ENCODE measurements around the gene SS18L1.

DNA sequence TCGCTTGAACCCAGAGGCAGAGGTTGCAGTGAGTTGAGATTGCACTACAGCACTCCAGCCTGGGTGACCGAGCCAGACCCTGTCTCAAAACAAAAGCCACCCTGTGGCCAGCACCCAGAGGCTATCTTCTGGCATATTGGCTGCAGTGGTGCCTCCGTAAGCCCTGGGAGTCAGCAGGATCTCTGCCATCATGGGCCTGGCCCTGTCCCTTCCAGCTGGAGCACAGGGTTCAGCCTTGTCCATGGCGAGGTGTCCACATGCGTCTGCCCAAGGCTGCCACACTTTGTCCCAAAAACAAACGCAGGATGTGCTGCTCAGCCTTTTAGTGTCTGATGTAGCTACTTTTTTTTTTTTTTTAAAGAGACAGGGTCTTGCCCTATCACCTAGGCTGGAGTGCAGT, 23.9 kb downstream of the SS18L1 start:
- TF ChIP-seq, protein P1, sequence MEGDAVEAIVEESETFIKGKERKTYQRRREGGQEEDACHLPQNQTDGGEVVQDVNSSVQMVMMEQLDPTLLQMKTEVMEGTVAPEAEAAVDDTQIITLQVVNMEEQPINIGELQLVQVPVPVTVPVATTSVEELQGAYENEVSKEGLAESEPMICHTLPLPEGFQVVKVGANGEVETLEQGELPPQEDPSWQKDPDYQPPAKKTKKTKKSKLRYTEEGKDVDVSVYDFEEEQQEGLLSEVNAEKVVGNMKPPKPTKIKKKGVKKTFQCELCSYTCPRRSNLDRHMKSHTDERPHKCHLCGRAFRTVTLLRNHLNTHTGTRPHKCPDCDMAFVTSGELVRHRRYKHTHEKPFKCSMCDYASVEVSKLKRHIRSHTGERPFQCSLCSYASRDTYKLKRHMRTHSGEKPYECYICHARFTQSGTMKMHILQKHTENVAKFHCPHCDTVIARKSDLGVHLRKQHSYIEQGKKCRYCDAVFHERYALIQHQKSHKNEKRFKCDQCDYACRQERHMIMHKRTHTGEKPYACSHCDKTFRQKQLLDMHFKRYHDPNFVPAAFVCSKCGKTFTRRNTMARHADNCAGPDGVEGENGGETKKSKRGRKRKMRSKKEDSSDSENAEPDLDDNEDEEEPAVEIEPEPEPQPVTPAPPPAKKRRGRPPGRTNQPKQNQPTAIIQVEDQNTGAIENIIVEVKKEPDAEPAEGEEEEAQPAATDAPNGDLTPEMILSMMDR (conservative IDR thresholded peaks at IDR 0.05 in 1 of 2, IDR thresholded peaks at IDR 0.05 in 1 of 2; ENCODE audit: extremely low read depth in 1 of 2, insufficient read depth in 1 of 2, low read depth in 1 of 2, low read length in 2 of 2): no peak
- TF ChIP-seq EZH2 (IDR thresholded peaks at IDR 0.05; ENCODE audit: borderline replicate concordance, low read length): no peak

All from mammary epithelial cell (primary cell).